Limb (tissue), 2 donors: ENCODE results near the gene PTH2R.

ENCODE experiments used
- DNase-seq, 2 donors: peaks; one replicate each; pipeline ENCODE4 v3.0.0-alpha.2; 2016; ENCODE audit errors: extremely low spot score in 2 of 2

Gene PTH2R

DNA sequence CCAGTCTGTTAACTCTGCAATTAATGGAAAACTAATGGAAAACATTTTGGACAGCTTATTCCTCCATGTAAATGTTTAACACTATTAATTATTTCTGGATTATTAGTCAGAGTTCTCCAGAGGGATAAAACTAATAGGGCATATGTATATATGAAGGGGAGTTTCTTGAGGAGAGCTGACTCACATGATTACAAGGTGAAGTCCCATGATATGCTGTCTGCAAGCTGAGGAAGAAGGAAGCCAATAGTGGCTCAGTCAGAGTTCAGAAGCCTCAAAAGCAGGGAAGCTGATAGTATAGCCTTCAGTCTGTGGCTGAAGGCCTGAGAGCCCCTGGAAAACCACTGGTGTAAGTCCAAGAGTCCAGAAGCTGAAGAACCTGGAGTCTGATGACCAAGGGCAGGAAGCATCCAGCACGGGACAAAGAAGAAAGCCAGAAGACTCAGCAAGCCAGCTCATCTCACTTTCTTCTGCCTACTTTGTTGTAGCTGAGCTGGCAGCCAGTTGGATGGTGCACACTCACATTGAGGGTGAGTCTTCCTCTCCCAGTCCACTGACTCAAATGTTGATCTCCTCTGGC lies 136.0 kb downstream of the PTH2R start:
- no peak for DNase-seq
